Measurements from ENCODE around the gene TGM3. TPM values are rescaled to one million over a fixed set of nuclear protein-coding genes. Genes with fewer than 3 reads are reported as not detected.

The TGM3 gene
- total and polyA plus RNA-seq, 5 experiments from 2014 or later, result not detected

- no peak overlapping the region for H3K4me3 Mint-ChIP-seq
- H3K9me3 Mint-ChIP-seq, result no peaks in the 10 kb centered on the region
- peaks cover 7 to 22% (median 16%) of the 10 kb centered on the region in 5 donors for H3K27me3 Mint-ChIP-seq
- no peaks in the 10 kb centered on the region for H3K36me3 Mint-ChIP-seq
- ATAC-seq (no peak), DNase-seq (peak in 1 of 10 donors; percentile 15)
- no peak overlapping the region for H3K27ac Mint-ChIP-seq
- POLR2A ChIA-PET, result no interaction called here
- peaks cover 0 to 16% (median 0%) of the 10 kb centered on the region in 4 donors for H3K4me1 Mint-ChIP-seq
These were observed 6.3 kb upstream of the TGM3 start for GRCh38 chr20:2289475-2289874.

- POLR2A ChIA-PET, result no interaction called here
- ATAC-seq (no peak), DNase-seq (peak in 1 of 10 donors; percentile 54)
- Mint-ChIP-seq H3K4me1 (peaks cover 0 to 16% (median 0%) of the 10 kb centered on the region in 4 donors), H3K27ac (no peak overlapping the region), H3K27me3 (peaks cover 7 to 31% (median 16%) of the 10 kb centered on the region in 5 donors), H3K9me3 (no peaks in the 10 kb centered on the region), H3K36me3 (no peaks in the 10 kb centered on the region), H3K4me3 (no peak overlapping the region)
These were observed 5.3 kb upstream of the TGM3 start for GRCh38 chr20:2290486-2290885.

GRCh38 chr20:2292416-2293110 lies 3.2 kb upstream of the TGM3 start:
- no peak for ATAC-seq
- POLR2A ChIA-PET, result no interaction called here

GRCh38 chr20:2293486-2293885 lies 2.3 kb upstream of the TGM3 start:
- no peak for ATAC-seq
- H3K4me3 Mint-ChIP-seq, result no peak overlapping the region
- no peaks in the 10 kb centered on the region for H3K36me3 Mint-ChIP-seq
- H3K27ac Mint-ChIP-seq, result no peak overlapping the region
- no peaks in the 10 kb centered on the region for H3K9me3 Mint-ChIP-seq
- POLR2A ChIA-PET, result no interaction called here
- H3K27me3 Mint-ChIP-seq, result peaks cover 7 to 43% (median 15%) of the 10 kb centered on the region in 5 donors
- H3K4me1 Mint-ChIP-seq, result peaks cover 0 to 16% (median 0%) of the 10 kb centered on the region in 4 donors
- DNase-seq, result no peak

More at GRCh38 chr20:2292416-2293110, 3.2 kb upstream of the TGM3 start:
- peak in 1 of 10 donors; percentile 30 for DNase-seq
- peaks cover 7 to 34% (median 16%) of the 10 kb centered on the region in 5 donors for H3K27me3 Mint-ChIP-seq
- H3K9me3 Mint-ChIP-seq, result no peaks in the 10 kb centered on the region
- no peak overlapping the region for H3K27ac Mint-ChIP-seq
- H3K4me3 Mint-ChIP-seq, result no peak overlapping the region
- no peaks in the 10 kb centered on the region for H3K36me3 Mint-ChIP-seq
- peaks cover 0 to 16% (median 0%) of the 10 kb centered on the region in 4 donors for H3K4me1 Mint-ChIP-seq

- Mint-ChIP-seq H3K27ac (no peak overlapping the region), H3K4me3 (no peak overlapping the region), H3K4me1 (peaks cover 0 to 11% (median 0%) of the 10 kb centered on the region in 4 donors), H3K36me3 (no peaks in the 10 kb centered on the region), H3K27me3 (peaks cover 5 to 48% (median 18%) of the 10 kb centered on the region in 5 donors), H3K9me3 (no peaks in the 10 kb centered on the region)
- ATAC-seq (no peak), DNase-seq (peak in 1 of 10 donors; percentile 8)
- POLR2A ChIA-PET, result no interaction called here
These were observed 1.8 kb upstream of the TGM3 start for GRCh38 chr20:2293971-2294370.

GRCh38 chr20:2295286-2295685 lies 515 bp upstream of the TGM3 start:
- DNase-seq (no peak), ATAC-seq (no peak)
- POLR2A ChIA-PET, result no interaction called here
- H3K4me3 Mint-ChIP-seq, result no peak overlapping the region
- peaks cover 0 to 49% (median 17%) of the 10 kb centered on the region in 5 donors for H3K27me3 Mint-ChIP-seq
- no peak overlapping the region for H3K27ac Mint-ChIP-seq
- H3K36me3 Mint-ChIP-seq, result peaks cover 0 to 2% (median 0%) of the 10 kb centered on the region in 3 donors
- no peaks in the 10 kb centered on the region for H3K9me3 Mint-ChIP-seq
- peaks cover 0 to 6% (median 0%) of the 10 kb centered on the region in 4 donors for H3K4me1 Mint-ChIP-seq

GRCh38 chr20:2296524-2297356 lies 939 bp downstream of the TGM3 start:
- POLR2A ChIA-PET, result no interaction called here
- no peak overlapping the region for H3K4me3 Mint-ChIP-seq
- H3K27ac Mint-ChIP-seq, result no peak overlapping the region
- DNase-seq (peak in 1 of 10 donors; percentile 30), ATAC-seq (no peak)
- peaks cover 0 to 2% (median 0%) of the 10 kb centered on the region in 3 donors for H3K36me3 Mint-ChIP-seq
- peaks cover 0 to 16% (median 5%) of the 10 kb centered on the region in 4 donors for H3K4me1 Mint-ChIP-seq
- peaks cover 0 to 38% (median 16%) of the 10 kb centered on the region in 5 donors for H3K27me3 Mint-ChIP-seq
- H3K9me3 Mint-ChIP-seq, result no peaks in the 10 kb centered on the region

GRCh38 chr20:2297357-2297728 lies 1.5 kb downstream of the TGM3 start:
- no peaks in the 10 kb centered on the region for H3K9me3 Mint-ChIP-seq
- peaks cover 0 to 2% (median 0%) of the 10 kb centered on the region in 3 donors for H3K36me3 Mint-ChIP-seq
- no peak overlapping the region for H3K4me3 Mint-ChIP-seq
- peaks cover 0 to 16% (median 5%) of the 10 kb centered on the region in 4 donors for H3K4me1 Mint-ChIP-seq
- POLR2A ChIA-PET, result no interaction called here
- no peak overlapping the region for H3K27ac Mint-ChIP-seq
- no peak for ATAC-seq
- peaks cover 0 to 38% (median 16%) of the 10 kb centered on the region in 5 donors for H3K27me3 Mint-ChIP-seq
- DNase-seq, result no peak

GRCh38 chr20:2298116-2298515 lies 2.3 kb downstream of the TGM3 start:
- Mint-ChIP-seq H3K27me3 (peaks cover 0 to 38% (median 16%) of the 10 kb centered on the region in 5 donors), H3K36me3 (peaks cover 0 to 2% (median 0%) of the 10 kb centered on the region in 3 donors), H3K27ac (no peak overlapping the region), H3K4me1 (peaks cover 0 to 10% (median 5%) of the 10 kb centered on the region in 4 donors), H3K4me3 (no peak overlapping the region), H3K9me3 (no peaks in the 10 kb centered on the region)
- POLR2A ChIA-PET, result no interaction called here
- ATAC-seq (no peak), DNase-seq (peak in 1 of 10 donors; percentile 52)

GRCh38 chr20:2298701-2299100 lies 2.9 kb downstream of the TGM3 start:
- no peak for ATAC-seq
- H3K9me3 Mint-ChIP-seq, result no peaks in the 10 kb centered on the region
- H3K27ac Mint-ChIP-seq, result no peak overlapping the region
- no peak overlapping the region for H3K4me3 Mint-ChIP-seq
- DNase-seq, result no peak
- peaks cover 0 to 38% (median 16%) of the 10 kb centered on the region in 5 donors for H3K27me3 Mint-ChIP-seq
- POLR2A ChIA-PET, result no interaction called here
- peaks cover 0 to 2% (median 0%) of the 10 kb centered on the region in 3 donors for H3K36me3 Mint-ChIP-seq
- peaks cover 0 to 10% (median 5%) of the 10 kb centered on the region in 4 donors for H3K4me1 Mint-ChIP-seq

- no peak overlapping the region for H3K27ac Mint-ChIP-seq
- peaks cover 0 to 10% (median 5%) of the 10 kb centered on the region in 4 donors for H3K4me1 Mint-ChIP-seq
- DNase-seq (peak in 1 of 10 donors; percentile 11), ATAC-seq (no peak)
- no peak overlapping the region for H3K4me3 Mint-ChIP-seq
- POLR2A ChIA-PET, result no interaction called here
- peaks cover 0 to 38% (median 14%) of the 10 kb centered on the region in 5 donors for H3K27me3 Mint-ChIP-seq
- H3K9me3 Mint-ChIP-seq, result no peaks in the 10 kb centered on the region
- peaks cover 0 to 2% (median 0%) of the 10 kb centered on the region in 3 donors for H3K36me3 Mint-ChIP-seq
These were observed 3.5 kb downstream of the TGM3 start for GRCh38 chr20:2299301-2299700.

GRCh38 chr20:2300002-2300401 lies 4.2 kb downstream of the TGM3 start:
- H3K4me3 Mint-ChIP-seq, result no peak overlapping the region
- H3K27ac Mint-ChIP-seq, result no peak overlapping the region
- no peaks in the 10 kb centered on the region for H3K9me3 Mint-ChIP-seq
- peaks cover 0 to 31% (median 14%) of the 10 kb centered on the region in 5 donors for H3K27me3 Mint-ChIP-seq
- DNase-seq, result no peak
- no peak for ATAC-seq
- POLR2A ChIA-PET, result no interaction called here
- H3K36me3 Mint-ChIP-seq, result peaks cover 0 to 2% (median 0%) of the 10 kb centered on the region in 3 donors
- peaks cover 0 to 10% (median 5%) of the 10 kb centered on the region in 4 donors for H3K4me1 Mint-ChIP-seq

GRCh38 chr20:2300420-2300819 lies 4.6 kb downstream of the TGM3 start:
- POLR2A ChIA-PET, result no interaction called here
- Mint-ChIP-seq H3K27ac (no peak overlapping the region), H3K36me3 (peaks cover 0 to 2% (median 0%) of the 10 kb centered on the region in 3 donors), H3K27me3 (peaks cover 0 to 28% (median 14%) of the 10 kb centered on the region in 5 donors), H3K4me1 (peaks cover 0 to 10% (median 5%) of the 10 kb centered on the region in 4 donors), H3K4me3 (no peak overlapping the region), H3K9me3 (no peaks in the 10 kb centered on the region)
- DNase-seq (no peak), ATAC-seq (no peak)
